ENCODE measurements around the gene UQCC3. TPM values are rescaled to one million over a fixed set of nuclear protein-coding genes. Genes with fewer than 3 reads are reported as not detected.

UQCC3 gene
- total and polyA plus RNA-seq, 9 of the 15 experiments (the other 6 are each of a cell fraction or from before 2014, with no cell fraction given), result 3.3 to 44.3 (median 8.0) TPM

DNA sequence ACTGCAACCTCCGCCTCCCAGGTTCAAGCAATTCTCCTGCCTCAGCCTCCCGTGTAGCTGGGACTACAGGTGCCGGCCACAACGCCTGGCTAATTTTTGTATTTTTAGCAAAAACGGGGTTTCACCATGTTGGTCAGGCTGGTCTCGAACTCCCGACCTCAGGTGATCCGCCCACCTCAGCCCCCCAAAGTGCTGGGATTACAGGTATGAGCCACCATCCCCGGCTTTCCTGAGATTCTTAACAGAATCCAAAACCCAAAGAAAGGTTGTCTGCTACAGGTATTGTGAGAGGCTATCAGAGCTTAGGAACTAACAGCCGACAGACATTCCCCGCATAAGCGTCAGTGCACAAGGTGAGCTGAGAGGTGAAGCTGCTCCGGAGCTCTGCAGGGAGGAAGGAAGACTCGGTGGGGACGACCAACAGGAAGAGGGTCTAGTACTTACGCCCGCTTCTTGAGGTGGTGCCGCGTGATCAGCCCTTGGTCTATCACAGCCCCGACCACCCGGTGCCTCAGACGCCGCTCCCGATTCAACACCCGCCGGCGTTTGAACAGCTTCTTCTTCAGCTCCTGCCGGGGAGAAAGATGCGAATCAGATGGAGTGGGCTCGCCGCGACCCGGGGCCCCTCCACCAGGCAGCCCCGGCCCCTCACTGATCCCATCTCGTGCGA lies 6.9 kb upstream of the UQCC3 start (continued):
- TF ChIP-seq, protein P1, sequence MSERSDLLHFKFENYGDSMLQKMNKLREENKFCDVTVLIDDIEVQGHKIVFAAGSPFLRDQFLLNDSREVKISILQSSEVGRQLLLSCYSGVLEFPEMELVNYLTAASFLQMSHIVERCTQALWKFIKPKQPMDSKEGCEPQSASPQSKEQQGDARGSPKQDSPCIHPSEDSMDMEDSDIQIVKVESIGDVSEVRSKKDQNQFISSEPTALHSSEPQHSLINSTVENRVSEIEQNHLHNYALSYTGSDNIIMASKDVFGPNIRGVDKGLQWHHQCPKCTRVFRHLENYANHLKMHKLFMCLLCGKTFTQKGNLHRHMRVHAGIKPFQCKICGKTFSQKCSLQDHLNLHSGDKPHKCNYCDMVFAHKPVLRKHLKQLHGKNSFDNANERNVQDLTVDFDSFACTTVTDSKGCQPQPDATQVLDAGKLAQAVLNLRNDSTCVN (CRISPR knock-in tag; IDR thresholded peaks at IDR 0.05), result no peak
- TF ChIP-seq, protein P2, sequence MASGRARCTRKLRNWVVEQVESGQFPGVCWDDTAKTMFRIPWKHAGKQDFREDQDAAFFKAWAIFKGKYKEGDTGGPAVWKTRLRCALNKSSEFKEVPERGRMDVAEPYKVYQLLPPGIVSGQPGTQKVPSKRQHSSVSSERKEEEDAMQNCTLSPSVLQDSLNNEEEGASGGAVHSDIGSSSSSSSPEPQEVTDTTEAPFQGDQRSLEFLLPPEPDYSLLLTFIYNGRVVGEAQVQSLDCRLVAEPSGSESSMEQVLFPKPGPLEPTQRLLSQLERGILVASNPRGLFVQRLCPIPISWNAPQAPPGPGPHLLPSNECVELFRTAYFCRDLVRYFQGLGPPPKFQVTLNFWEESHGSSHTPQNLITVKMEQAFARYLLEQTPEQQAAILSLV (tag; IDR thresholded peaks at IDR 0.05), result no peak
- no peak for TF ChIP-seq SMAD4 (CRISPR knock-in tag; conservative IDR thresholded peaks at IDR 0.05)
- TF ChIP-seq TRIM24 (IDR thresholded peaks at IDR 0.05), result no peak
- TF ChIP-seq KAT8 (IDR thresholded peaks at IDR 0.05; ENCODE audit: low read depth), result no peak
- no peak for TF ChIP-seq BCL6 (CRISPR knock-in tag; IDR thresholded peaks at IDR 0.05)
- no peak for TF ChIP-seq ETV5 (CRISPR knock-in tag; IDR thresholded peaks at IDR 0.05; ENCODE audit: low read depth)
- no peak; the same call in 1 of the 2 replicates for TF ChIP-seq EP400 (IDR thresholded peaks at IDR 0.05)
- TF ChIP-seq, protein P3, sequence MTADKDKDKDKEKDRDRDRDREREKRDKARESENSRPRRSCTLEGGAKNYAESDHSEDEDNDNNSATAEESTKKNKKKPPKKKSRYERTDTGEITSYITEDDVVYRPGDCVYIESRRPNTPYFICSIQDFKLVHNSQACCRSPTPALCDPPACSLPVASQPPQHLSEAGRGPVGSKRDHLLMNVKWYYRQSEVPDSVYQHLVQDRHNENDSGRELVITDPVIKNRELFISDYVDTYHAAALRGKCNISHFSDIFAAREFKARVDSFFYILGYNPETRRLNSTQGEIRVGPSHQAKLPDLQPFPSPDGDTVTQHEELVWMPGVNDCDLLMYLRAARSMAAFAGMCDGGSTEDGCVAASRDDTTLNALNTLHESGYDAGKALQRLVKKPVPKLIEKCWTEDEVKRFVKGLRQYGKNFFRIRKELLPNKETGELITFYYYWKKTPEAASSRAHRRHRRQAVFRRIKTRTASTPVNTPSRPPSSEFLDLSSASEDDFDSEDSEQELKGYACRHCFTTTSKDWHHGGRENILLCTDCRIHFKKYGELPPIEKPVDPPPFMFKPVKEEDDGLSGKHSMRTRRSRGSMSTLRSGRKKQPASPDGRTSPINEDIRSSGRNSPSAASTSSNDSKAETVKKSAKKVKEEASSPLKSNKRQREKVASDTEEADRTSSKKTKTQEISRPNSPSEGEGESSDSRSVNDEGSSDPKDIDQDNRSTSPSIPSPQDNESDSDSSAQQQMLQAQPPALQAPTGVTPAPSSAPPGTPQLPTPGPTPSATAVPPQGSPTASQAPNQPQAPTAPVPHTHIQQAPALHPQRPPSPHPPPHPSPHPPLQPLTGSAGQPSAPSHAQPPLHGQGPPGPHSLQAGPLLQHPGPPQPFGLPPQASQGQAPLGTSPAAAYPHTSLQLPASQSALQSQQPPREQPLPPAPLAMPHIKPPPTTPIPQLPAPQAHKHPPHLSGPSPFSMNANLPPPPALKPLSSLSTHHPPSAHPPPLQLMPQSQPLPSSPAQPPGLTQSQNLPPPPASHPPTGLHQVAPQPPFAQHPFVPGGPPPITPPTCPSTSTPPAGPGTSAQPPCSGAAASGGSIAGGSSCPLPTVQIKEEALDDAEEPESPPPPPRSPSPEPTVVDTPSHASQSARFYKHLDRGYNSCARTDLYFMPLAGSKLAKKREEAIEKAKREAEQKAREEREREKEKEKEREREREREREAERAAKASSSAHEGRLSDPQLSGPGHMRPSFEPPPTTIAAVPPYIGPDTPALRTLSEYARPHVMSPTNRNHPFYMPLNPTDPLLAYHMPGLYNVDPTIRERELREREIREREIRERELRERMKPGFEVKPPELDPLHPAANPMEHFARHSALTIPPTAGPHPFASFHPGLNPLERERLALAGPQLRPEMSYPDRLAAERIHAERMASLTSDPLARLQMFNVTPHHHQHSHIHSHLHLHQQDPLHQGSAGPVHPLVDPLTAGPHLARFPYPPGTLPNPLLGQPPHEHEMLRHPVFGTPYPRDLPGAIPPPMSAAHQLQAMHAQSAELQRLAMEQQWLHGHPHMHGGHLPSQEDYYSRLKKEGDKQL (CRISPR knock-in tag; IDR thresholded peaks at IDR 0.05; ENCODE audit: borderline replicate concordance), result no peak
- TF ChIP-seq NCOA2 (IDR thresholded peaks at IDR 0.05; ENCODE audit: partially characterized antibody in 2 of 2), result no peak
- TF ChIP-seq, protein P4, sequence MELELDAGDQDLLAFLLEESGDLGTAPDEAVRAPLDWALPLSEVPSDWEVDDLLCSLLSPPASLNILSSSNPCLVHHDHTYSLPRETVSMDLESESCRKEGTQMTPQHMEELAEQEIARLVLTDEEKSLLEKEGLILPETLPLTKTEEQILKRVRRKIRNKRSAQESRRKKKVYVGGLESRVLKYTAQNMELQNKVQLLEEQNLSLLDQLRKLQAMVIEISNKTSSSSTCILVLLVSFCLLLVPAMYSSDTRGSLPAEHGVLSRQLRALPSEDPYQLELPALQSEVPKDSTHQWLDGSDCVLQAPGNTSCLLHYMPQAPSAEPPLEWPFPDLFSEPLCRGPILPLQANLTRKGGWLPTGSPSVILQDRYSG (tag; conservative IDR thresholded peaks at IDR 0.05; ENCODE audit: low read depth), result no peak
- no peak for TF ChIP-seq ELF1 (tag; IDR thresholded peaks at IDR 0.05)
- TF ChIP-seq ERF (CRISPR knock-in tag; IDR thresholded peaks at IDR 0.05), result peak; percentile 34; the same call in 1 of the 2 replicates
- TF ChIP-seq PHF21A (IDR thresholded peaks at IDR 0.05; ENCODE audit: borderline replicate concordance, low read depth), result no peak
- TF ChIP-seq, protein P5, sequence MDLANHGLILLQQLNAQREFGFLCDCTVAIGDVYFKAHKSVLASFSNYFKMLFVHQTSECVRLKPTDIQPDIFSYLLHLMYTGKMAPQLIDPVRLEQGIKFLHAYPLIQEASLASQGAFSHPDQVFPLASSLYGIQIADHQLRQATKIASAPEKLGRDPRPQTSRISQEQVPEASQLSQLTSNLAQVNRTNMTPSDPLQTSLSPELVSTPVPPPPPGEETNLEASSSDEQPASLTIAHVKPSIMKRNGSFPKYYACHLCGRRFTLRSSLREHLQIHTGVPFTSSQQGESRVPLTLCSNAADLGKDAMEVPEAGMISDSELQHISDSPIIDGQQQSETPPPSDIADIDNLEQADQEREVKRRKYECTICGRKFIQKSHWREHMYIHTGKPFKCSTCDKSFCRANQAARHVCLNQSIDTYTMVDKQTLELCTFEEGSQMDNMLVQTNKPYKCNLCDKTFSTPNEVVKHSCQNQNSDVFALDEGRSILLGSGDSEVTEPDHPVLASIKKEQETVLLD (IDR thresholded peaks at IDR 0.05), result 0 out of 2 replicates have a peak, but pooled peaks have one; percentile 18
- peak; percentile 6; the same call in 1 of the 2 replicates for TF ChIP-seq KAT7 (CRISPR knock-in tag; IDR thresholded peaks at IDR 0.05; ENCODE audit: borderline replicate concordance)
- no peak; the same call in 1 of the 2 replicates for TF ChIP-seq ZNF121 (CRISPR knock-in tag; conservative IDR thresholded peaks at IDR 0.05)
